DMS153 treated with DMSO at 0.1 percent for 48 hours (cell line): ENCODE data around the gene IZUMO4.
A peak's percentile ranks its signal among the peaks of the same experiment; 100 is the strongest.

Experiments used
- DNase-seq: peaks from one replicate; lab custom pipeline; 2025; ENCODE audit not compliant: unreplicated experiment; lab: John Stamatoyannopoulos, UW

IZUMO4 gene

DNA sequence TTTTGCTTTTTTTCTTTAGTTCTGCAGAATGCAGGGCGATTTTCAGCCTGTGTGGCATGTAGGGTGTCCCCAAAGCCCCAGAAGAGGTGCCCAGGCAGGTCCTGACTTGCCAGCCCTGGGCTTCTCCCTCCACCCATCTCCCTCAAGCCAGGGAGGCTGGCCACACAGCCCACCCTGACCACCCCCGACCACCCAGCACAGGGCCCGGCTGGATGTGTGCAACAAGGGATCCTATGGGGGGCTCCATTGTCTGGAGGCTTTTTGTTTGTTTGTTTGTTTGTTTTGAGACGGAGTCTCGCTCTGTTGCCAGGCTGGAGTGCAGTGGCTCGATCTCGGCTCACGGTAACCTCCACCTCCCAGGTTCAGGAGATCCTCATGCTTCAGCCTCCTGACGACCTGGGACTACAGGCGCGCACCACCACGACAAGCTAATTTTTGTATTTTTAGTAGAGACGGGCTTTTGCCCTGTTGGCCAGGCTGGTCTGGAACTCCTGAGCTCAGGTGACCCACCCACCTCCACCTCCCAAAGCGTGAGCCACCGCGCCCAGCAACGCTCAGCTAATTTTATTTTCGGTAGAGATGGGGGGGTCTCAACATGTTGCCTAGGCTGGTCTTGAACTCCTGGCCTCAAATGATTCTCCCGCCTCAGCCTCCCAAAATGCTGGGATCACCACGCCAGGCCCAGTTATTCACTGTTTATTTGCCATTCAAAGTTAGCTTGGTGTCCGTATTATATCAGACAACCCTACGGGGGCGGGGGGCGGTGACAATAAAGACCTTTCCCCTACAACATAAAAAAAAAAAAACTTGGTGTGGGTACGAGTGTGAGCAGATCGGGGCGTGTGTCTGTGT is 37.9 kb upstream of the IZUMO4 start:
- DNase-seq = no peak

DNA sequence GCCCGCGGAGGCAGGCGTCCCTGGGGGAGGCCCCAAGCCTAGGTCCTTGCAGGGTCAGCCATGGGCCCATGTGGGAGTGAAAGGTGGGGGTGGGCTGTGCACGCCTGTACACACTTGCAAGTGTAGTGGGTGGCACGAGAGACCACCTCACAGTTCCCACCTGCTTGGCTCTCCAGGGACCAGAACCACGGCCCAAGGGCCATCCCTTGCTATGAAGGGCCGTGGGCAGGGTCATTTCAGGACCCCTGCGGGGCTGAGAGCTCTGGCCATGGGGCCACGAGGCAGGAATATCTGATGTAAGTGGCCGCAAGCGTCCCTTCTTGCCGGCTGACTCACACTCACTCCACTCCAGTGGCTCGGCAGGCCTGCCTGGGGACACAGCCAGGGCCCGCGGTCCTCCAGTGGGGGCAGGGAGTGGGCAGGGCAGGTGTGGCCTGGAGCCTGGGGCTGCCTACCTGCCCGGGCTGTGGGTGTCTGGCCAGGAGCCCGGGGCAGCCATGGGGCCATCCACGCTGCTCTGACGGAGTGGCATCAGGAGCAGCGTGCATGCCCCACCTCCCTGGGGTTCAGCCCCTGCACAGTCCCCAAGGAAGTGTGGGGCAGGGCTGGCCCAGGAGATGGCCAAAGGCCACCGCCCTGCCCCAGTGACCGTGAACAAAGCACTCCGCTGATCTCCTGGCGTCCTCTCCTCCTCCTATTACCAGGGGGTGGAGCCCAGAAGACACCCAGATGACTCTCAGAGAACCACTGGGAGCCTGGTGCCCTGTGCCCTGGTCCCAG is 37.1 kb upstream of the IZUMO4 start:
- DNase-seq = no peak

DNA sequence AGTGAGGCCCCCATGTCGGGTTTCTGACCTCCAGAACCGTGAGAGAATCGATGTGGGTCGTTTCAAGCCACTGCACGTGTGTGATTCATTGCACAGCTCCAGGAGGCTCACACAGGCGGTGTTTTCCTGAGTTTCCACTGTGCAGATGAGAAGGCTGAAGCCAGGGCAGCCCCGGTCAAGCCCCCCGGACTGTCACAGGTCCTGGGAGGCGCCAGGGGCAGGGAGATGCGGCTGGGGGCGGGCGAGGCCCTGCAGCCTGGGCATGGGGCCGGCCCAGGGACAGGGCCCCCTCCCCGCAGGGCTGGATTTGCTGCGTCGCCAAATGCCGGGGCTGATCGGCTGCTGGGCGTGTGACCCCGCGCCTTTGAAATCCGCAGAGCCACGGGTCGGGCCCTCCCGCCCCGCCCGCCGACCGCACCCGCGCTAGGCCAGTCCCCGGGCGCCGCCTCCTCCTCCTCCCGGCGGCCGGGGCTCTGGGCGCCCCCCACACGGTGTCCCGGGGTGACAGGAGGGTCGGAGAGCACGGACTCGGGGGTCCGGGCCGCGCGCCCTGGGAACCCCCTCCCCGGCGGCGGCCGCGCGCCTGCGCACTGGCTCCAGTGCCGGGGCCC is 35.7 kb upstream of the IZUMO4 start:
- DNase-seq = no peak

DNA sequence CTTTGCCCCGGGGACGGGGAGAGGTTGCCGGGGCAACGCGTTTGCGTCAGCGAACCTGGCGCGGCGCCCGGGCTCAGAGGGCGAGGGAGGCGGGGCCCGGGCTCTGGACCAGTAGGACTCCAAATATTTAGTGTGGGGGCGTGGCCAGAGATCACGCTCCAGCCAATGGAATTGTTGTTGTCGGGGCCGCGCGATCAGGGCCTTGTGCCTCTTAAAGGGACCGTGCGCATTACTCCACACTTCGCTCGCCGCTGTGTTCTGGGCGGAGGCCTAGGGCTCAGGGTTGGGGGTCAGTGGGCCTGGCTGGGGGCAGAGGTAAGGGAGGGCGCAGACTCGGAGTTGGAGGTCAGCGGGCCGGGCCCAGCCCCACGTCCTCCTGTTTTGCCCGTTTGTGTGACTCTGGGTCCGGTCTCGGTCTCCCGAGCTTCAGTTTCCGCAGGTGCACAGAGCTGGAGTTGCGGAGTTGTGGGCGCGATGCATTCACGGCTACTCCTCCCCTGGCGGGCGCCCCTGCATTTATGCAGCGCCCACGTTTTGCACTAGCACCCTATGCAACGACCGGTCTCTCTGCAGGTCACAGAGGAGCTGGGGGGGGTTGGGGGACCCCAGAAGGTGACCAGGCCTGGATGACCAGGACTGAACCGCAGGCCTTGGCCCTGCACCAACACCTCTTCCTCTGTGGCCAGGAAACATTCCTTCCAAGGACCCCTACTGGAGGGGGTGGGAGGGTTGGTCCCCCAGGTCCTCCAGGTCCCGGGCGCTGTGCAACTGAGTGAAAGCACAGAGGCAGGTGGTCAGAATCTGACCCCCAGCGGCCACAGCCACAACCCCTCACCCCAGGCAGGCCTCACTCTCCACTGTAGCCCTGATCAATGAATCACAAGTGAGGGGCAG is 35.0 kb upstream of the IZUMO4 start:
- peak; percentile 85 for DNase-seq

DNA sequence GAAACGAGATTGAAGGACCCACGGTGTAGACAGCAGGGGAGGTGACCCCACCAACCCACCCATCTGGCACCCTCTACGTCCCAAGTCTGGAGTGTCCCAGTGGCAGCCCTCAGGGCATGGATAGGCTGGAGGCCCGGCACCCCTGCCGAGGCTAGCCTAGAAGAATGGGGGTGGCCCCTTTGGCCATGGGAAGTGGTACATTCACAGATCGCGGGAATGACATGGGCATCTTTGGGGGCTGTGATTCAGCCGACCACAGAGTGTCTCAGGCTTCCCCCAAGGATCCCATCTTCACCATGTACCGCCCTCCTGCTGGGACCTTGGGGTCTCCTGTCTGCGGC is 34.4 kb upstream of the IZUMO4 start:
- no peak for DNase-seq

DNA sequence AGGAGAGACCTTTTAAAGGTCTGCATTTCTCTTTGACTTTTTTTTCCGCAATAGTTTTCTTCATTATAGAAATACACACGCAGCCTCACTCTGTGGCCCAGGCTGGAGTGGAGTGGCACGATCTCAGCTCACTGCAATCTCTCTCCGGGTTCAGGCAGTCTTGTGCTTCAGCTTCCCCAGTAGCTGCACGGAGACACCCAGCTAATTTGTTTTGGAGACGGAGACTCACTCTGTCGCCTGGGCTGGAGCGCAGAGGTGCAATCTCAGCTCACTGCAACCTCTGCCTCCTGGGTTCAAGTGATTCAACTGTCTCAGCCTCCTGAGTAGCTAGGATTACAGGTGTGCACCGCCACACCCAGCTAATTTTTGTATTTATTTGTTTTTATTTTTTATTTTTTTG is 33.9 kb upstream of the IZUMO4 start:
- DNase-seq = no peak

DNA sequence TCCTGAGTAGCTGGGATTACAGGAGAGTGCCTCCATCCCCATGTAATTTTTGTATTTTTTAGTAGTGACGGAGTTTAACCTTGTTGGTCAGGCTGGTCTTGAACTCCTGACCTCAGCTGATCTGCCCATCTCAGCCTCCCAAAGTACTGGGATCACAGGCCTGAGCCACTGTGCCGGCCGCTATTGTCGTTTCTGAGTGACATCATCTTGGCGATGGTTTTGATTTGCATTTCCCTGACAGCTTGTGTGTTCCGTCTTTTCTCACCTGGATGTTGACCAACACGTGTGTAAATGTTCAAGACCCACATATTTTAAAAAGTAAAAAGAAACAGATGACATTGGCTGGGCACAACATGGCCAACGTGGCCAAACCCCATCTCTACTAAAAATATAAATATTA is 32.9 kb upstream of the IZUMO4 start:
- no peak for DNase-seq

DNA sequence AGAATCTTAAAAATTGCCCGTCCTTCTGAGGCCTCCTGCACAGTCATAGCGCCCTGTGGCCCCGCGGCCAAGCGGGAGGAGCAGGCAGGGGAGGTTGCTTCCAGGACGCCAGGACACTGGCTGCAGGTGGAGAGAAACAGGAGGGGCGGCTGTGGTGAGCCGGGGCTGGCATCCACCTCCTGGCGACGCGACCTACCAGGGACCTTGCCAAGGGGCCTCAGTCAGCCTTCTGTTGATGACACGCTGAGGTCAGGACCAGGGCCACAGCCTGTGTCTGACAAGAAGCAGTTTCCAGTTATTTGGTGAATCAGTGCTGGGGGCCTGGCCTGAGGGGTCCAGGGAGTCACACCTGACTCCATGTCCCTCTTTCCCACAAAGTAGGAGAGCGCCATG is 32.3 kb upstream of the IZUMO4 start:
- DNase-seq = no peak

DNA sequence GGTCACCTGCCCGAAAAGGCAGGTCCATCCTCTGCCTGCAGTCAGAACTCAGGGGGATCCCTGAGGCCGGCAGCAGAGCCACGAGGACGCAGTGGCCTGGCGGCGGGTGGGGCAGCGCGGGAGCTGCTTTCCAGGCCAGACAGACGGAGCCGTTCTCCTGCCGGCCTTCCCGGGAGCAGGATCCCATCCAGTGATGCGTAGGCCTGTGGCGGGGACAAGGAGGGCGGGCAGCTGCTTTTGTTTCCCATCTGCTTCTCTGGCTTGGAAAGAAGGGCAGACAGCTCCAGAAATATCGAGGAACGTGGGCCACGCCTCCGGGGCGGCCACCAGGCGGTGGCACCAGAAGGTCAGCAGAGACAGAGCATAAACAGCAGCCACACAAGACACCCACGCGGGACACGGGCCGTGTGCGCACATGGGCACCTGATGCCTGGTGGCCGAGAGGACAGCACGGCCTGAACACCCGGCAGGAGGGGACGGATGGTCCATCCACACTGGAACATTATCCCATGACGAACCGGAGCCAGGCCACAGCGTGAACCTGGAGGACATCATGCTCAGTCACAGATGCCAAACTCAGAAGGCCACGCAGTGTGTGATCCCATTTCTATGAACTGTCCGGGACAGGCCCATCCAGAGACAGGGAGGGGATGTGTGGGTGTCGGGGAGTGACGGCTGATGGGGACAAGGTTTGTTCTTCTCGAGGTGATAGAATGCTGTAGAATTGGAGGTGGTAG is 31.8 kb upstream of the IZUMO4 start:
- no peak for DNase-seq

DNA sequence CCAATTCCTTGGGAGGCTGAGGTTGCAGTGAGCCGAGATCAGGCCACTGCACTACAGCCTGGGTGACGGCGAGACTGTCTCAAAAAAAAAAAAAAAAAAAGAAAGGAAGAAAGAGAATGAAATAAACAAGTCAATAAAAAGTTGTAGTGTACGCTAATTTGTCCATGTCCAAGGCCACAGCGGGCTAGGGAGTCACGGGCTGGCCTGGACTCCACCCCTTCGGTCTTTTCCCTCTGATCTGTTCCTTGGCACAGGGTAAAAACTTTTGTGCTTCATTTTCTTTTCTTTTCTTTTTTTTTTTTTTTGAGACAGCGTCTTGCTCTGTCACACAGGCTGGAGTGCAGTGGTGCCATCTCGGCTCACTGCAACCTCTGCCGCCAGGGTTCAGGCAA is 26.3 kb upstream of the IZUMO4 start:
- DNase-seq = no peak

DNA sequence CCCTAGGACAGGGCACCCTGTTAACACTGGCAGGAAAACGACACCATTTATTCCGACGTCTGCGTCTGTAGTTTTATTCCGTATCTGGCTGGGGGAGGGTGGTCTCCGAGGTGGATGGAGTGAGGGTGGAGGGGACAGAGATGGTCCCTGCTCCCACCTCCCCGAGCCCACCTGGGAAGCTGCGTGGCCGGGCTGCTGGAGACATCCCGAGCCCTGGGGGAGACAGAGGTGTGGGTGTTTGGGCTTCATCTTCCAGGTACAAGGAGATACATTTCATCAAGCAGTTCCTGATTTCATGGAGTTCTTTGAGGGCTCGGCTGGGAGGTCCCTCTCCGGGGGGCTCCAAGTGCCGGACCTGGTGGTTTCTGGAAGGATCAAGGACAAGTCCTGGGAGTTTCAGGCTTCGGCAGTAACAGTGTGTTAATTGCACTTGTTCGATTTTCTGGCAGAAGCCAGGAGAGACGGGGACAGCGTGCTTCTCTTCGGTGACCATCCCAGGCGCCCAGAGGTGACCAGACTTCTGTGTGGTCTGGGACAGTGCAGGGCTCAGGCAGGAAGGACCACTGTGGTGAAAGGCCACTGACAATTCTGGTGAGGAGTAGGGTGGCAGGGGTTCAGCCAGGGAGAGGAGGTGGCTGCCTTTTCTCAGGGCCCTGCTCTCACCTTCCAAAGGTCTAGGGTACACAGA is 25.6 kb upstream of the IZUMO4 start:
- no peak for DNase-seq

DNA sequence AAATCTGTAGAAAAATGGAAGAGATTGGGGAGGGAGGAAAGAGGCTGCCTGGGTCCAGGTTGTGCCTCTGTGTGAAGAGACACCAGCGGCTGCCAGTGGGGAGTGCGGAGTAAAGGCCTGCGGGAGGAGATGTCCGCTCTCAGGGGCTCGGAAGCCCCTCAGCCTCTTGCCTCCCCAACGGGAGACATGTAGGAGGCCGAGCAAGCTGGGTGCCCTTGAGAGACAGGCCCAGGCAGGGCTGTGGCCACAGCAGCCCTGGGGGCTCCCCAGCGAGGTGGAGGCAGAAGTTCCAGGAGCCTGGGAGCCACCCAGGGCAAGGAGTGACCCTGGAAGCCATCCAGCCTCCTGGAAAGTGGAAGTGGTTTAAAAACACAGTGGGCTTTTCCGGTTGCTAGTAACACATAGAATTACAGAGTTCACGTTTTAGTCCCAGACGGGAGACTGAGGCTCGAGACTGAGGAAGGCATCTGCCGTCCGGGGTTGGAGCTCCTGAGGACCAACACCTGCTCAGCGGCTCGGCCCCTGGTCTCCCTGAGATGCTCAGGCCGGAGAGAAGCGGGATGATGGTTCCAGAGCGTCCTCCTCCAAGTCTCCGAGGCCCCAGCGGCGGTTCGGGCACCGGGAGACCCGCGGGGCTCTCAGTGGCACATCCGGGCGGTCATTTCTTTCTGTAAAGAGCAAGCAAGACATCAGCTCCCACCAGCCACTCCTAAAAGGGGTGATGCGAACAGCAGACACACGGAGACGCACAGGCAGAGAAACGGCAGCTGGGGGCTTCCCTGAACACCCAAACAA is 23.8 kb upstream of the IZUMO4 start:
- no peak for DNase-seq

DNA sequence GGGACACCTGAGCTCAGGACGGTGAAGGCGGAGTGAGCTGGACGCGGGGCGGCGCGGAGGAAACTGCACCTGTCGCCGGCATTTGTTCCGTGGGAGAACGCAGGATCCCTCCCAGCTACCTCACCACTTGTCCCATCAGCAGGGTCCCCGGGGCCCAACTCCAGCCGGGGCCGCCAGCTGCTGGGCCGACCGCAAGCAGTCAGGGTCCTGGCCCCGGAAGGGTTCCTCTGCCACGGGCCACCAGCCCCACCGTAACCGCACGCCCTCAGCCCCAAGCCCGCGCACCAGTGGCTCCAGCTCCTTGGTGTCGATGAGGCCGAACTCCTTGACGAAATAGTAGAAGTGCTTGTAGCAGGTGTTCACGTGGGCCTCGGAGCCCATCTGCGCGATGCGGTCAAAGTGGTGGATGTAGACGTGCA is 20.2 kb upstream of the IZUMO4 start:
- DNase-seq = no peak

DNA sequence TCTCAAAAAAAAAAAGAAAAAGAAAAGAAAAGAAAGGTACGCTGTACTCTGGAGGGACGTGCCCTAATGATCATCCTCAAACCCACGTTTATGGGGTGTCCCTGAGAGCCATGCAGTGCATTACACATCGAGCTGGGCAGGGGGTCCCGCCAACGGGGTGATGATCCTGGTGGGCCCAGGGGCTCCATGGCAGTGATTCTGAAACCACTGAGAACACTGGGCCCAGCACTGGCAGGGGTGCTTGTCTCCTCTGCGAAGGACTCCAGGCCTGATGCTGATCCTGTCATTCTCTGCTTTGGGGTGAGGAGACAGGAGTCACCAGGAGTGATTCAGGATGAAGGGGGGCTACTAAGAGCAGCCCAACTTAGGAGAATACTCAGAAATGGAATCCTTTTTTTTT is 19.3 kb upstream of the IZUMO4 start:
- no peak for DNase-seq

DNA sequence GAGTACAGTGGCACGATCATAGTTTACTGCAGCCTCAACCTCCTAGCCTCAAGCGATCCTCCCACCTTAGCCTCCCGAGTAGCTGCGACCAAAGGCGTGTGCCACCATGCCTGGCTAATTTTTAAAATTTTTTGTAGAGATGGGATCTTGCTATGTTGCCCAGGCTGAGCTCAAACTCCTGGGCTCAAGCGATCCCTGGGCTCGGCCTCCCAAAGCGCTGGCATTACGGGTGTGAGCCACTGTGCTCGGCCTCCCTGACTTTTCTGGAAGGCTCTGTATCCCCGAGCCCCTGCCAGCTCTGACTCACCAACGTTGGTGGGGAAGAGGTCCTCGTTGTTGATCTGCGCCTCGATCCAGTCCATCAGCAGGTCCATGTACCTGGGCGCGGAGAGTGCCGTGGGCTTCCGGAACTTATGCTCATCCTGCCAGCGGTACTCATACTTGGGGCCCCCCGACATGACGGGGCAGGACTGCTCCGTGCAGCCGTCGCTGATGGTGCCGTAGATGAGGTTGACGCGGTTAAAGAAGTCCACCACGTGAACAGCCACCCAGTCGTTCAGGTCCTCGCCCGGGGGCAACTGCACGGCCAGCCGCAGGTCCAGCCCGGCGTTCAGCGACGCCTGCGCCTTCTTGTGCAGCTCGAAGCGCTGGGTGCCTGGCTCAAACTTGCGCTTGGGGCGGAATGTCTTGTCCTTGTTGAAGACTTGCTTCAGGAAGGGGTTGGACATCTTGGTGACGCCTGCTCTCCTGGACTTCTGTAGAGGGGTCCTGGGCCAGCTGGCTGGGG is 18.7 kb upstream of the IZUMO4 start:
- no peak for DNase-seq

DNA sequence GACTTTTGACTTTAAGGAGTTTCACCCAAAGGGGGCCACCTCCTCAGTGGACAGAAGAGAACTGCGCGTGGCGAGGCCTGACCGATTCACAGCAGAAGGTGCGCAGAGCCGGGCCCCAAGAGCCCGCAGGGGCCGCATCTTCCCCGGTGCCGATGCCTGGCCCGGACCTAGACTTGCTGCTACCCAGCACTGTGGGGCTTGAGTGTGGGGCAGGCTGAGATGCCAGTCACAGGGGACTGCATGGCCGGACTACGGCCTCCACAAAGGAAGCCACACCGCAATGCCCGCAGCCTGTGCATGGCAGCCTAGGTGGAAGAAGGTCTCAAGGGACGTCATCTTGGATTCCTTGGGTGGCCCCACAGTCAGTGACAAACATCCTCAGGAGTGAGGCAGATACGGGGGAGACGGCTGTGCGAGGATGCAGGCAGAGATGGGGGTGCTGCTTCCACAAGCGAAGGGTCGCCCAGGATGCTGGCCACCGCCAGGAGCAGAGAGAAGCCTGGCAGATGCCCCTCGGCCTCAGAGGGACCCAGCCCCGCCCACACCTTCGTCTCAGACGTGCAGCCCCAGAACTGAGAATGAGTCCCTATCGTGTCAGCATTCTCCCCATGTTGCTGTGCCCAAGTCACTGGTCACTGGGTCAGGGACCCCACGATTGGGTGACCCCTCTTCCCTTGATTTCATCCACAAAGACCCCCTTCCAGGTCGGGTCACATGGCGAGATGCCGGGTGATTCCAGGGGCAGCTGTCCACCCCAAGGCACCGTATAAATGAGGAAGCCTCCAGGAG is 17.4 kb upstream of the IZUMO4 start:
- no peak for DNase-seq

DNA sequence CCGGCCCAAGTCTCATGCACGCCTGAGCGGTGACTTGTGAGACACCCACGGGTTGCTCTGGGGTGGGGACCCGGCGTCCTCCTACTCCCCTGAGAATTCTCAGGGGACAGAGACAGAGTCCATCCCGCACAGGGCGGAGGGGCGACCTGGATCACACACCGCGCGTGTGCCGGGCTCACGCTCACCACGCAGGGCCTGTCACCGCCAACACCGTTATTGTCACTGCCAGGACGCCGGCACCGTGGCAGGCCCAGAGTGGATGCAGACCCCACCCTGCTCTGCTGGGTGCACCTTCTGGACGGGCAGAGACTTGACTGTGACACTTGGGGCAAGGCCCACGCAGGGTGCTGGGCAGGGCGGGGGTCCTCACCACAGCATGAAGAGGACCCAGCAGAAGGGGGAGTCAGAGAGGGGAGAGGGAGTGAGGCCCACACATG is 16.8 kb upstream of the IZUMO4 start:
- DNase-seq = no peak
